ENCODE measurements around the gene SOCS7.

GRCh38 chr17:38342886-38343607 lies 8.6 kb upstream of the SOCS7 start:
- TF ChIP-seq GATA3 (IDR thresholded peaks at IDR 0.05; ENCODE audit: low read depth, low read length) (no peak), GATA2 (IDR thresholded peaks at IDR 0.05; ENCODE audit: low read depth, low read length) (no peak)

Measured in SH-SY5Y (cell line).